GM18868 (cell line): ENCODE results near the gene MVB12A.

Experiments used
- ATAC-seq: cut with Tn5 transposase; IDR thresholded peaks from one replicate; pipeline ENCODE4 v1.9.1; 2021; ENCODE audit warnings: mild to moderate bottlenecking, moderate library complexity; ENCODE audit not compliant: unreplicated experiment

MVB12A gene

GRCh38 chr19:17441241-17442021 lies 21.6 kb downstream of the MVB12A start:
- no peak for ATAC-seq

DNA sequence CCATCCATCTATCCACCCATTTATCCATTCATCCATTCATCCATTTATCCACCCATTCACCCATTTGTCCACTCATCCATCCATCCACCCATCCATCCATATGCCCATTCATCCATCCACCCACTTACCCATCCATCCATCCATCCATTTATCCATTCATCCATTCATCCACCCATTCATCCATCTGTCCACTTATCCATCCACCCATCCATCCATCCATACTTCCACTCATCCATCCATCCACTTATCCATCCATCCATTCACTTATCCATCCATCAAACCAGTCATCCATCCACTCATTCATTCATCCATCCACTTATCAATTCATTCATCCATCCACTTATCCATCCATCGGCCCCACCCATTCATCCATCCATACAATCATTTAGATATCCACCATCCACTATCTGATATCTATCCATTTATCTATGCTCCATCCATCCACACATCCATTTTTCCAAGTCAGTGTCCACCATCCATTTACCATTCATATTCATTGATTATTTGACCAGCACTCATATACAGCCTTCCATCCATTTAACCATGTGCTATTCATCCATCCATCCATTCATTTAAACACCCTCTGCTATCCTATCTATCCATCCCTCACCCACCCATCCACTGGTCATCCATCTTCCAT lies 25.8 kb downstream of the MVB12A start:
- ATAC-seq, result no peak

DNA sequence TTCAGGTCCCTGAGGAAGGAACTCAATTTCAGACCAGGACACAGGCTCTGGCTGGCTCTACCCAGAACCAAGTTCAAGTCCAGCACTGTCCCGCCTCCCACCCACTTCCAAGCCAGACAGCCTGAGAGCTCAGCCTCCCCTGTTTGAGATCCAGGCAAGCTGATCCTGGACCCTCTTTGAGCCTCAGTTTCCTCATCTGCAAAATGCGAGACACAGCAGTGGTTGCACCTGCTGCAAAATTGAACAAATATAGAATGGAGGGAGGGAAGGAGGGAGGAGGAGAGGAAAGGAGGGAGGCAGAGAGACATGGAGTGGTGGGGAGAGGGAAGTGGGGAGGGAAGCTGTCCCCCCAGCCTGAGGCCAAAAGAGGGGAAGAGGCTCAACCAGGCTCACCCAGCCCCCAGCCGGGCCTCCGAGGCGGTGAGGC lies 27.9 kb downstream of the MVB12A start:
- ATAC-seq, result no peak

- ATAC-seq, result no peak
Measured at GRCh38 chr19:17448131-17448967, 28.5 kb downstream of the MVB12A start, which contains the start of gene TMEM221. TMEM221 (minus strand) TSS chr19:17448668; CDS start chr19:17448462, 206 bp downstream.

GRCh38 chr19:17450264-17451075 lies 30.6 kb downstream of the MVB12A start:
- ATAC-seq, result no peak

DNA sequence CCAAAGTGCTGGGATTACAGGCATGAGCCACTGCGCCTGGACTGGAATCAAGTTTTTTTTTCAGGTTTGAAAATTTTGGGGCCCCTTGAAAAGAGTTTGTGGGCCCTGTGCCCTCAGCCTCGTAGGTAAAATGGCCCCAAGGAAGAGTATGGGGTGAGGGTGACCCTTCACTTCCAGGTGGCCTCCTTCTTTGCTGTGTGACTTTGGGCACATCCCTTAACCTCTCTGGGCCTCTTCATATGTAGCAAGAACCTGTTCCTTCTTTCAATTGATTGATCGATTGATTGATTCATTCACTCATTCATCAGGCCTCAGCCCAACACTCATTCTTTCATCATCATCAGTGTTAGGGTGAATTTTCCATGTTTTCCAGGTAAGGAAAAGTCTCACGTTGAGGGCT lies 32.0 kb downstream of the MVB12A start:
- ATAC-seq, result no peak

- ATAC-seq, result no peak
Measured at GRCh38 chr19:17454576-17455071, 34.8 kb downstream of the MVB12A start.

DNA sequence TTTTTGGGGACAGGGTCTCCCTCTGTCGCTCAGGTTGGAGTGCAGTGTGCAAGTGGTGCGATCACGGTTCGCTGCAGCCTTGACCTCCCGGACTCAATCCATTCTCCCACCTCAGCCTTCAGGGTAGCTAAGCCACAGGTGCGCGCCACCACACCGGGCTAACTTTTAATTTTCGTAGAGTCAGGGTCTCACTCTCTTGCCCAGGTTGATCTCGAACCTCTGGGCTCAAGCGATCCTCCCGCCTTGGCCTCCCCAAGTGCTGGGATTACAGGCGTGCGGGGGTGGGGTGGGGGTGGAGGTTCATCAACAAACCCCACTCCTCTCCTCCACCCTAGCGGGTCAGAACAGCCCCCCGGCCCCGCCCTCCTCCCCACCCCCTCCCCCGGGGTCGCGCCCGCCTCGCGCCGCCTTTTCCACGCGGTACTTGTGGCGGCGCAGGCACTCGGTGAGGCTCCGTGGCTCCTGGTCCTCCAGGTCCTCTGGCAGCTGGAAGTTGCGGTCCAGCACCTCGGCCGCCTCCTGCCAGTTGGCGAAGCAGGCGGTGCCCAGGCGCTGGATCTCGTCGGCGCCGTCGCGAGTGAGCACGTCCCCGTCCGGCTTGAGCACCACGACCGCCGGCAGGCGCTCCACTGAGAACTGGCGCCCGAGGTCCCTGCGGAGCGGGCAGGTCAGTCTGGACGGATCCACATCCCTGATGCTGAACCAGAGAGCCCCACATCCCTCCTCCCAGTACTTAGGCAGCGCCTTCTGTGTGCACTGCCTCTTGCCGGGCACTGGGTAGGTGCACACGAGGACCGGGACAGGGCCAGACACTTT lies 35.7 kb downstream of the MVB12A start:
- ATAC-seq, result no peak

DNA sequence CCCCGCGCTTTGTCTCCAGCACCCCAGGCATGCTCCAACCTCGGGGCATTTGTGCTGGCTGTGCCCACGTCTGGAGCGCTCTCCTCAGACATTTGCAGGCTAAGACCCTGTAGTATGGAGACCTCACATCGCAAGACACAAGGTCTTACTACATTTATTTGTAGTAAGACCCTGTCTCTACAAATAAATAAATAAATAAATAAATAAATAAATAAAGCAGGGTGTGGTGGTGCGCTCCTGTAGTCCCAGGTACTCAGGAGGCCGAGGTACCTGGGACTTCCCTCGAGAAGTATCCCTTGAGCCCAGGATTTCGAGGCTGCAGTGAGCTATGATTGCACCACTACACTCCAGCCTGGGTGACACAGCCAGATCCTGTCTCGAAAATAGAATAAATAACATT lies 36.3 kb downstream of the MVB12A start:
- no peak for ATAC-seq

DNA sequence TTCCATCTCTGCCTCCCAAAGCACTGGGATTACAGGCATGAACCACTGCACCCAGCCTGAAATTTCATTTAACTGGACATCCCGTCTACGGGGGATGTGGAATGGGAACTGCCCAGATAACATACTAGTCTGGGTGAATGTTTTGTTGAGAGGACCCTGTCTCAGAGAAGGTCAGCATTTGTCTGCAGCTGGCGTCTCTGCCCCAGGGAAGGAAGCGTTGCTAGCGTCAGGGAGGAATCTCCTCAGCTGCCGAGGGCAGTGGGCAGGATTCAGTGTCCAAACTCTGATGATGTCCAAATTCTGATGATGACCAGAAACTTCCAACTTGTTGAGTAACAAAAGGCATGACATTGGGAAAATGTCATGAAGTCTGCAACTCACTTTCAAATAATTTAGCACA lies 37.8 kb downstream of the MVB12A start:
- ATAC-seq, result no peak

DNA sequence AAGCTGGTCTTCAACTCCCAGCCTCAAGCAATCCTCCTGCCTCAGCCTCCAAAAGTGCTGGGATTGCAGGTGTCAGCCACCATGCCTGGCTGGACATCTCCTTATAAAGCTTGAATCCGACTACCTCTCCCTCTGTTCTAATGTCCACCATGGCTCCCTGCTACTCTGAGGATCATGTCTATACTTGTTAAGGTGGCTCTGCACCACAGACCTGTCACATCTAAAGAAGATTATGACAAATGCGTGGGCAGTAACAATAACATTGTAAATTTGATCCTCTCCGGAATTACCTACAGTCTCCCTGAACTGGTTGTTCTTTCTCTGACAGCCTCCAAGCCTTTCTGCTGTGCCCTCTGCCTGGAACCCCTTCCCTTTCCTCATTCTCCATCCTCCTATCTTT lies 39.1 kb downstream of the MVB12A start:
- ATAC-seq, result no peak

DNA sequence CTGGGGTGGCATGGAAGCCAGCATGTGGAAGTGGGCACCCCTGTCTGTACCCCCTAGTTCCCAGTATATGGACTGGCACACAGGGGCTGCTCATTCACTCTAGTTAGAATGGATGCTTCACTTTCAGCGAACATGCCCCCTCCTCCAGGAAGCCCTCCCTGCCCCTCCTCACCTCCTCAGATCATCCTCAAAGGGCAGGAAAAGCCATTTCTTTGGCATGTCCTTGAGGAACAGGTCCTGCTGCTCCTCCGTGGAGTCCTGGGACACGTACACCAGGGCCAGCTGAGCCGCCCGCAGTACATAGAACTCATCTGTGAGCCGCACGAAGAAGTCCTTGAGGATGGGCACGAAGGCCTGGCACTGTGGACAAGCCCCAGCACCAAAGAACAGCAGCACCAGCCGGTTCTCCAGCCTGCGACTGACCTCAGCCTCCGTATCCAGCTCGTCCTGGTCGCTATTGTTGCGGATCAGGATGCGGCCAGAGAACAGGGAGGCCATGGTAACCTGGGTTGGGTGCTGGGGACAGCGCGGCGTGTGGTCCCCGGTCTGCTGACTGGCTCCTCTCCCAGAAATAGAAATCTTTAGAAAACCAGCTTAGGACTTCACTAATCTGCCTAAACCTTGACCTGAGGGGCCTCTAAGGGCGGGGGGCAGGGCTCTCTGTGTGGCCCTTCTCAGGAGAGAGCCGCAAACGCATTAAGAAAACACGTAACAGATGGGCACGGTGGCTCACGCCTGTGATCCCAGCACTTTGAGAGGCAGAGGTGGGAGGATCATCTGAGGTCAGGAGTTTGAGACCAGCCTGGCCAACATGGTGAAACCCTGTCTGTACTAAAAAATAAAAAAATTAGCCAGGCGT lies 40.8 kb downstream of the MVB12A start, which contains the start of gene NXNL1:
Gene NXNL1 (minus strand): TSS at position 555 of the 859 bp plus-strand sequence. CDS start 57 bp downstream, at position 498.
- no peak for ATAC-seq

DNA sequence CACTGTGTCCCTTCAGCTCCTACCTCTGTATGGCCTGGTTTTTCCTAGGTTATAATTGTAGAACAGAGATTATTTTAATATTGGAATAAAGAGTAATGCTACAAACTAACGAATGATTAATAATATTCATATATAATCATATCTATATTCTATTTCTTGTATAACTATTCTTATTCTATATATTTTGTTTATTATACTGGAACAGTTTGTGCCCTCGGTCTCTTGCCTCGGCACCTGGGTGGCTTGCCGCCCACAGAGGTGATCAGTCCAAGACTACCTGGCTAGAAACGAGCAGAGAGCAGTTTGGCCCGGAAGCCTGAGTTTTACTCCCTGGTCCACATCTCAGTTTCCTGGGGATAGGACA lies 46.6 kb downstream of the MVB12A start:
- no peak for ATAC-seq

DNA sequence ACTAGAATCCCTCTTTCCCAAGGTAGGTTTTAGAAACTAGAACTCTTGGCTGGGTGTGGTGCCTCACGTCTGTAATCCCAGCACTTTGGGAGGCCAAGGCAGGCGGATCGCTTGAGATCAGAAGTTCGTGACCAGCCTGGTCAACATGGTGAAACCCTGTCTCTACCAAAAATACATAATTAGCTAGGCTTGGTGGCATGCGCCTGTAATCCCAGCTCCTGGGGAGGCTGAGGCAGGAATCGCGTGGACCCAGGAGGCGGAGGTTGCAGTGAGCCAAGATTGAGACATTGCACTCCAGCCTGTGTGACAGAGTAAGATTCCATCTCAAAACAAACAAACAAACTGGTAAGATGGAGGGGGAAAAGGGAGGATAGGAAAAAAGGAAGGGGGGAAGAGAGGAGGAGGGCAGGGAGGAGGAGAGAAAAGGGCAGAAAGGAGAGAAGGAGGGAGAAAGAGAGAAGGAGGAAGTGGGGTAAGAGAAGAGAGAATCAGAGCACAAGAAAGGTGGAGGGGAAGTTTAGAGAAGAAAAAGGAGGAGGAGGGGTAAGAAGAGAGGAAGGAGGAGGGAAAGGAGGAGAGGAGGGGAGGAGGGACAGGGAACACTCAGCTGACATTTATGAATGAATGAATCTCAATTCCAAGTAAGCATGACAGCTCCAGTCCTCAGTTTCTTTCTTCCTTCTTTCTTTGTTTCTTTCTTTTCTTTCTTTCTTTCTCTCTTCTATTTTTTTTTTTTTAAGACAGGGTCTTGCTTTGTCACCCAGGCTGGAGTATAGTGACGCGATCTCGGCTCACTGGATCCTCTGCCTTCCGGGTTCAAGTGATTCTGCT lies 47.8 kb downstream of the MVB12A start:
- ATAC-seq, result no peak

GRCh38 chr19:17468302-17469091 lies 48.6 kb downstream of the MVB12A start:
- no peak for ATAC-seq

- no peak for ATAC-seq
Measured at GRCh38 chr19:17469092-17469480, 49.2 kb downstream of the MVB12A start.

- ATAC-seq, result peak; percentile 57
Measured at GRCh38 chr19:17469481-17470067, 49.7 kb downstream of the MVB12A start.
